Panc1 (cell line): ENCODE data around the gene RPL35A. TPM values are rescaled to one million over a fixed set of nuclear protein-coding genes. Genes with fewer than 3 reads are reported as not detected.

Experiments used
- ATAC-seq: fragments of 200-7000 bp; cut with Tn5 transposase; 2 replicates; pipeline ENCODE4 v1.9.1; 2020; ENCODE audit warnings: mild to moderate bottlenecking, moderate library complexity
- BruUV-seq: library from RNA; stranded (reverse); fragments of 400-500 nt; replicated peaks from 2 replicates; lab custom pipeline; 2021; lab: Mats Ljungman, UMichigan
- CTCF ChIA-PET: fragments of 300-600 bp; sonication (Branson Sonifier 250); formaldehyde crosslinking; loops from one replicate; lab custom pipeline; 2022; ENCODE audit warnings: antibody characterized with exemption; lab: Charles Lee
- POLR2A ChIA-PET: fragments of 300-600 bp; sonication (Branson Sonifier 250); formaldehyde crosslinking; loops from one replicate; lab custom pipeline; 2022; ENCODE audit warnings: antibody characterized with exemption; lab: Charles Lee
- DNase-seq: peaks from one replicate; pipeline ENCODE4 v3.0.0-alpha.2; 2010; ENCODE audit warnings: low read depth, low spot score
- H3K27ac ChIP-seq: 2 replicates; pipeline ENCODE4 v1.5.1; 2011; ENCODE audit warnings: mild to moderate bottlenecking, low read length, inconsistent platforms
- H3K27me3 ChIP-seq: fragments of 200-500 bp; sonication (Bioruptor generic); 2 replicates; pipeline ENCODE4 v1.6.0; 2014; ENCODE audit warnings: low read length, inconsistent platforms; ENCODE audit not compliant: control insufficient read depth, insufficient read depth
- H3K36me3 ChIP-seq: fragments of 200-500 bp; sonication (Bioruptor generic); 2 replicates; pipeline ENCODE4 v1.5.1; 2014; ENCODE audit warnings: inconsistent platforms, mild to moderate bottlenecking, low read length, moderate library complexity; ENCODE audit not compliant: control insufficient read depth, insufficient read depth
- H3K4me1 ChIP-seq: 2 replicates; pipeline ENCODE4 v1.5.1; 2011; ENCODE audit warnings: inconsistent platforms, mild to moderate bottlenecking, low read length, moderate library complexity; ENCODE audit not compliant: control insufficient read depth, insufficient read depth
- H3K4me3 ChIP-seq, 2 experiments: 2 replicates each; pipeline ENCODE4 v1.5.1; 2011 to 2012; ENCODE audit warnings: low read depth in 2 of 2, low read length in 2 of 2, mild to moderate bottlenecking in 2 of 2, inconsistent platforms in 1 of 2, moderate library complexity in 1 of 2
- H3K9me3 ChIP-seq: fragments of 200-500 bp; sonication (Bioruptor generic); 2 replicates; pipeline ENCODE4 v1.5.1; 2014; ENCODE audit warnings: low read depth, mild to moderate bottlenecking, inconsistent platforms, low read length, moderate library complexity; ENCODE audit not compliant: control insufficient read depth, insufficient read depth
- POLR2AphosphoS5 ChIP-seq: IDR thresholded peaks from 2 replicates; pipeline ENCODE4 v1.6.1; 2012; ENCODE audit warnings: mild to moderate bottlenecking, low read depth, low read length, moderate library complexity
- SIN3A ChIP-seq: IDR thresholded peaks from 2 replicates; pipeline ENCODE4 v1.6.1; 2012; ENCODE audit warnings: low read depth, mild to moderate bottlenecking, low read length, moderate library complexity, borderline replicate concordance; ENCODE audit not compliant: insufficient read depth
- TCF7L2 ChIP-seq: IDR thresholded peaks from 2 replicates; pipeline ENCODE4 v1.6.1; 2011; ENCODE audit warnings: mild to moderate bottlenecking, low read depth, low read length, inconsistent platforms
- in situ Hi-C: cut with HindIII; loops from 2 replicates; pipeline ENCODE4 v1.10.0; 2016; ENCODE audit warnings: low sequenced_read_pairs, low pct_unique_long_range_greater_than_20kb
- intact Hi-C: fragments of 100-400 bp; cut with micrococcal nuclease; formaldehyde crosslinking; loops from one replicate; pipeline ENCODE4 v1.10.0; 2022; ENCODE audit not compliant: unreplicated experiment
- total RNA-seq: library from RNA; stranded (reverse); gene quantifications from one replicate; pipeline ENCODE4 v1.2.1, GENCODE V29; 2021; ENCODE audit not compliant: unreplicated experiment
- TF ChIP-seq, protein P1 (sequence below), 2 experiments: IDR thresholded peaks; 2 replicates each; pipeline ENCODE4 v1.6.1; 2011 to 2012; ENCODE audit warnings: low read depth in 2 of 2, control low read depth in 1 of 2, low read length in 1 of 2, mild to moderate bottlenecking in 1 of 2, moderate library complexity in 1 of 2; ENCODE audit not compliant: insufficient read depth in 1 of 2
- TF ChIP-seq, protein P2 (sequence below): fragments of 450-650 bp; IDR thresholded peaks from 2 replicates; pipeline ENCODE4 v1.5.1; 2017; ENCODE audit warnings: mild to moderate bottlenecking

The RPL35A gene
- total RNA-seq, 1 experiment from 2014 or later = 1,025 TPM

DNA sequence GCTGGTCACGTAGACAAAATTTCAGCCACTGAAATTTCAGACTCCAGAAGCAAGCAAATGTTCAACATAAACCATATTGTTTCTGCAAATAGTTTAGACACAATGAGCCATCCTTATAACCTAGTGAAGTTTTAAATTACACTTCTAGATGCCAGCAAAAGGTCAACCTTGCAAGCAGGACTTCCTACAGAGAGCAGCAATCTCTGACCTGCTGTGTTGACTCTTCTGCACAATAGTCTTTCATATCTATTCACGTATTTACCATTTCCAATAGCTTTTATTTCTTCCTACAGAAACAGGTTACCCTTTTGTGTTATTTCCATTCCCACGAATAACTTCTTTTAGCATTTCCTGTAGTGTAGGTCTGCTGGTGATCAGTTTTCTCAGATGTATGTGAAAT, 20.6 kb downstream of the RPL35A start:
- DNase-seq (no peak), ATAC-seq (no peak)
- ChIA-PET POLR2A (no interaction called here), CTCF (no interaction called here)
- in situ Hi-C loops (no loop called here), intact Hi-C loops (no loop called here)
- Histone ChIP-seq H3K4me1 (no peaks in the 10 kb centered on the region), H3K4me3 (no peak overlapping the region), H3K27ac (no peak overlapping the region), H3K36me3 (no peaks in the 10 kb centered on the region), H3K27me3 (no peaks in the 10 kb centered on the region), H3K9me3 (peaks cover 4% of the 10 kb centered on the region; the same call in 1 of the 2 replicates)
- no peak for TF ChIP-seq TCF7L2
- TF ChIP-seq POLR2AphosphoS5 = no peak
- no peak for TF ChIP-seq SIN3A
- TF ChIP-seq, protein P1, sequence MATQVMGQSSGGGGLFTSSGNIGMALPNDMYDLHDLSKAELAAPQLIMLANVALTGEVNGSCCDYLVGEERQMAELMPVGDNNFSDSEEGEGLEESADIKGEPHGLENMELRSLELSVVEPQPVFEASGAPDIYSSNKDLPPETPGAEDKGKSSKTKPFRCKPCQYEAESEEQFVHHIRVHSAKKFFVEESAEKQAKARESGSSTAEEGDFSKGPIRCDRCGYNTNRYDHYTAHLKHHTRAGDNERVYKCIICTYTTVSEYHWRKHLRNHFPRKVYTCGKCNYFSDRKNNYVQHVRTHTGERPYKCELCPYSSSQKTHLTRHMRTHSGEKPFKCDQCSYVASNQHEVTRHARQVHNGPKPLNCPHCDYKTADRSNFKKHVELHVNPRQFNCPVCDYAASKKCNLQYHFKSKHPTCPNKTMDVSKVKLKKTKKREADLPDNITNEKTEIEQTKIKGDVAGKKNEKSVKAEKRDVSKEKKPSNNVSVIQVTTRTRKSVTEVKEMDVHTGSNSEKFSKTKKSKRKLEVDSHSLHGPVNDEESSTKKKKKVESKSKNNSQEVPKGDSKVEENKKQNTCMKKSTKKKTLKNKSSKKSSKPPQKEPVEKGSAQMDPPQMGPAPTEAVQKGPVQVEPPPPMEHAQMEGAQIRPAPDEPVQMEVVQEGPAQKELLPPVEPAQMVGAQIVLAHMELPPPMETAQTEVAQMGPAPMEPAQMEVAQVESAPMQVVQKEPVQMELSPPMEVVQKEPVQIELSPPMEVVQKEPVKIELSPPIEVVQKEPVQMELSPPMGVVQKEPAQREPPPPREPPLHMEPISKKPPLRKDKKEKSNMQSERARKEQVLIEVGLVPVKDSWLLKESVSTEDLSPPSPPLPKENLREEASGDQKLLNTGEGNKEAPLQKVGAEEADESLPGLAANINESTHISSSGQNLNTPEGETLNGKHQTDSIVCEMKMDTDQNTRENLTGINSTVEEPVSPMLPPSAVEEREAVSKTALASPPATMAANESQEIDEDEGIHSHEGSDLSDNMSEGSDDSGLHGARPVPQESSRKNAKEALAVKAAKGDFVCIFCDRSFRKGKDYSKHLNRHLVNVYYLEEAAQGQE (IDR thresholded peaks at IDR 0.05; ENCODE audit: insufficient read depth in 1 of 2, low read depth in 2 of 2, low read length in 1 of 2) = no peak
- TF ChIP-seq, protein P2, sequence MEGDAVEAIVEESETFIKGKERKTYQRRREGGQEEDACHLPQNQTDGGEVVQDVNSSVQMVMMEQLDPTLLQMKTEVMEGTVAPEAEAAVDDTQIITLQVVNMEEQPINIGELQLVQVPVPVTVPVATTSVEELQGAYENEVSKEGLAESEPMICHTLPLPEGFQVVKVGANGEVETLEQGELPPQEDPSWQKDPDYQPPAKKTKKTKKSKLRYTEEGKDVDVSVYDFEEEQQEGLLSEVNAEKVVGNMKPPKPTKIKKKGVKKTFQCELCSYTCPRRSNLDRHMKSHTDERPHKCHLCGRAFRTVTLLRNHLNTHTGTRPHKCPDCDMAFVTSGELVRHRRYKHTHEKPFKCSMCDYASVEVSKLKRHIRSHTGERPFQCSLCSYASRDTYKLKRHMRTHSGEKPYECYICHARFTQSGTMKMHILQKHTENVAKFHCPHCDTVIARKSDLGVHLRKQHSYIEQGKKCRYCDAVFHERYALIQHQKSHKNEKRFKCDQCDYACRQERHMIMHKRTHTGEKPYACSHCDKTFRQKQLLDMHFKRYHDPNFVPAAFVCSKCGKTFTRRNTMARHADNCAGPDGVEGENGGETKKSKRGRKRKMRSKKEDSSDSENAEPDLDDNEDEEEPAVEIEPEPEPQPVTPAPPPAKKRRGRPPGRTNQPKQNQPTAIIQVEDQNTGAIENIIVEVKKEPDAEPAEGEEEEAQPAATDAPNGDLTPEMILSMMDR = no peak
- BruUV-seq = no TSS peak

DNA sequence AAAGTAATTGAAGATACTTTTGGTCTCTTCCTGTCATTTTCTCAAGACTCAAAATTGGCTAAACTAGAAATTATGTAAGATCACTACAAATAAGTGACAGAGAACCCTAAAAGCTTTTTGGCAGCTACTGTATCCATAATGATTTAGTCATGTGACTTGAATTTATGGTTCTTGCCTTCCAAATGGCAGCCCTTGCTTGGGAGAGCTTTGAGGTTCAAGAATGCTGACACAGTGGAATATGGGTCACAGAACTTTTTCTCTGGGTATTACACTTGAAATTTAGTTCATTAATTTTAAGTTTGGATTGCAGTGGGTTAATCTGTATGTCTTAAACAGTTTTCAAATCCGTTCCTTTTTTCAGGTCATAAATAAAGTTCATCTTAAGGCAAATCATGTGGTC, 24.0 kb downstream of the RPL35A start:
- no peak for ATAC-seq
- Histone ChIP-seq H3K36me3 (0 out of 2 replicates have a peak, but pooled peaks cover 2% of the 10 kb centered on the region), H3K4me3 (no peak overlapping the region), H3K9me3 (peaks cover 4% of the 10 kb centered on the region; the same call in 1 of the 2 replicates), H3K27ac (no peak overlapping the region), H3K4me1 (no peaks in the 10 kb centered on the region), H3K27me3 (no peaks in the 10 kb centered on the region)
- POLR2A ChIA-PET = no interaction called here
- CTCF ChIA-PET = no interaction called here
- in situ Hi-C loops (no loop called here), intact Hi-C loops (no loop called here)
- no peak for TF ChIP-seq TCF7L2
- no peak for TF ChIP-seq SIN3A
- no peak for TF ChIP-seq POLR2AphosphoS5
- TF ChIP-seq, protein P1 (IDR thresholded peaks at IDR 0.05; ENCODE audit: insufficient read depth in 1 of 2, low read depth in 2 of 2, low read length in 1 of 2) = no peak
- TF ChIP-seq, protein P2 = no peak
- no TSS peak for BruUV-seq
- no peak for DNase-seq
